Measurements from ENCODE around the gene ACSF2.

Gene ACSF2

DNA sequence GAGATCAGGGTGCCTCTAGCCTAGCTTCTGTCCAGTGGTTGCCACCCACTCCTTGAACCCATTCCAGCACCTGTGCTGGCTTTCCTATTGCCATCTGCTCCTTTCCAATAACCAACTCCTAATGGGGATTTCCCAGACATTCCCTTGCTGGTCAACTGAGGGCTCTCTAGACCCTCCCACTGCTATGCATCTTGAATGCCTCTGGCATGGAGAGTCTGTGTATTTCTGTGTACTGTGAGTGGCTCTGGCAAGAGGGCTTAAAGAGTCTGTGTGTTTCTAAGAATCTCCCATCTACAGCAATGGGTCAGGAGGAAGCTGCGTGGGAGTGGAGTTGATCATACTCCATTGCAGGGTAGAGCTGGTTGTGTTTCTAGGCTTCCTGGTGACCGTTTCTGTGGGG is 95.5 kb downstream of the ACSF2 start:
- Histone ChIP-seq H3K79me2 (ENCODE audit: insufficient read depth, low read length) (no peaks in the 10 kb centered on the region), H3K27me3 (ENCODE audit: insufficient read depth, low read length, poor library complexity) (peaks cover 5% of the 10 kb centered on the region), H2AFZ (ENCODE audit: low read depth, low read length) (no peak overlapping the region), H3K4me2 (ENCODE audit: insufficient read depth, low read length) (no peak overlapping the region), H3K27ac (ENCODE audit: low read length) (no peak overlapping the region), H3K9ac (ENCODE audit: low read depth, low read length) (no peak overlapping the region), H3K36me3 (ENCODE audit: insufficient read depth, low read length) (no peaks in the 10 kb centered on the region), H3K9me3 (ENCODE audit: insufficient read depth, low read length, severe bottlenecking) (no peaks in the 10 kb centered on the region), H4K20me1 (ENCODE audit: insufficient read depth, low read length) (no peaks in the 10 kb centered on the region), H3K4me1 (ENCODE audit: insufficient read depth, low read length) (no peaks in the 10 kb centered on the region), H3K4me3 (ENCODE audit: low read depth in 1 of 2, low read length in 2 of 2) (no peak overlapping the region)
- ATAC-seq (ENCODE audit: insufficient read depth, low read depth) (no peak), DNase-seq (no peak)
- no peak for TF ChIP-seq EZH2 (IDR thresholded peaks at IDR 0.05; ENCODE audit: borderline replicate concordance, low read depth, low read length, severe bottlenecking)
- TF ChIP-seq, protein P1, sequence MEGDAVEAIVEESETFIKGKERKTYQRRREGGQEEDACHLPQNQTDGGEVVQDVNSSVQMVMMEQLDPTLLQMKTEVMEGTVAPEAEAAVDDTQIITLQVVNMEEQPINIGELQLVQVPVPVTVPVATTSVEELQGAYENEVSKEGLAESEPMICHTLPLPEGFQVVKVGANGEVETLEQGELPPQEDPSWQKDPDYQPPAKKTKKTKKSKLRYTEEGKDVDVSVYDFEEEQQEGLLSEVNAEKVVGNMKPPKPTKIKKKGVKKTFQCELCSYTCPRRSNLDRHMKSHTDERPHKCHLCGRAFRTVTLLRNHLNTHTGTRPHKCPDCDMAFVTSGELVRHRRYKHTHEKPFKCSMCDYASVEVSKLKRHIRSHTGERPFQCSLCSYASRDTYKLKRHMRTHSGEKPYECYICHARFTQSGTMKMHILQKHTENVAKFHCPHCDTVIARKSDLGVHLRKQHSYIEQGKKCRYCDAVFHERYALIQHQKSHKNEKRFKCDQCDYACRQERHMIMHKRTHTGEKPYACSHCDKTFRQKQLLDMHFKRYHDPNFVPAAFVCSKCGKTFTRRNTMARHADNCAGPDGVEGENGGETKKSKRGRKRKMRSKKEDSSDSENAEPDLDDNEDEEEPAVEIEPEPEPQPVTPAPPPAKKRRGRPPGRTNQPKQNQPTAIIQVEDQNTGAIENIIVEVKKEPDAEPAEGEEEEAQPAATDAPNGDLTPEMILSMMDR (IDR thresholded peaks at IDR 0.05; ENCODE audit: borderline replicate concordance, extremely low read depth, low read length, poor library complexity, severe bottlenecking): no peak

DNA sequence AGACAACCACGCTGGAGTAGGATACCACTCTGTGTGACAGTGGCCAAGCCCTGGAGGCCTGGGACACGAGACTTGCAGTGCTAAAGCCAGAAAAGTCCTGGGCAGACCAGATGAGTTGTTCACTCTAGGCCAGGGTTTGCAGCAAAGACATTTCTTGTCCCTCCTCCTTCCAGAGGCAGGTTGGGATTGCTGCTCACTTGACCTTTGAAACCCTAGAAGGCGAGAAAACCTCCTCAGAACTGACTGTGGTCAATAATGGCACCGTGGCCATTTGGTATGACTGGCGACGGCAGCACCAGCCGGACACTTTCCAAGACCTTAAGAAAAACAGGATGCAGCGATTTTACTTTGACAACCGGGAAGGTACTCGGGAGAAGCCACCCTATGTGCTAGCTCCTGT is 96.7 kb downstream of the ACSF2 start:
- no peaks in the 10 kb centered on the region for H3K4me1 ChIP-seq (ENCODE audit: insufficient read depth, low read length)
- TF ChIP-seq, protein P1 (IDR thresholded peaks at IDR 0.05; ENCODE audit: borderline replicate concordance, extremely low read depth, low read length, poor library complexity, severe bottlenecking): no peak
- TF ChIP-seq EZH2 (IDR thresholded peaks at IDR 0.05; ENCODE audit: borderline replicate concordance, low read depth, low read length, severe bottlenecking): no peak
- DNase-seq (no peak), ATAC-seq (ENCODE audit: insufficient read depth, low read depth) (no peak)
- no peaks in the 10 kb centered on the region for H3K9me3 ChIP-seq (ENCODE audit: insufficient read depth, low read length, severe bottlenecking)
- no peaks in the 10 kb centered on the region for H3K79me2 ChIP-seq (ENCODE audit: insufficient read depth, low read length)
- no peak overlapping the region for H3K27ac ChIP-seq (ENCODE audit: low read length)
- no peak overlapping the region for H3K9ac ChIP-seq (ENCODE audit: low read depth, low read length)
- no peaks in the 10 kb centered on the region for H4K20me1 ChIP-seq (ENCODE audit: insufficient read depth, low read length)
- H3K36me3 ChIP-seq (ENCODE audit: insufficient read depth, low read length): no peaks in the 10 kb centered on the region
- H3K27me3 ChIP-seq (ENCODE audit: insufficient read depth, low read length, poor library complexity): no peaks in the 10 kb centered on the region
- H3K4me3 ChIP-seq (ENCODE audit: low read depth in 1 of 2, low read length in 2 of 2): no peak overlapping the region
- no peak overlapping the region for H2AFZ ChIP-seq (ENCODE audit: low read depth, low read length)
- no peak overlapping the region for H3K4me2 ChIP-seq (ENCODE audit: insufficient read depth, low read length)

DNA sequence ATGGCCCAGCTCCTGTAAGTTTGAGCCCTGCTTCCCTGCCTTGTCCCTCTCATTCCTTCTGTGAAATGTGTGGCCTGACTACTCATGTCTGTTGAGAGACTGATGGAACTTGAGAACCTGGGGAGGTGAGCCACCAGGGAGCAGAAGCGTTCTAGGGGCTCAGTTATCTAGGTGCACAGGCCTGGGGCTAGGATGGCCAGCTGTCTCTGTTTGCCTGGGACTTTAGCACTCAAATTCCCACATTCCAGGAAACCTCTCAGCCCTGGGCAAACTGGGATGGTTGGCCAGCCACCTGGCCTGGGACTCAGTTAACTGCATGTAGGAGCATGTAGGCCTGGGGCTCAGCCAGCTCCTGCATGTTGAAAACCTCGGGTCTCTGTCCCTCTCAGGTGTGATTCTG is 97.2 kb downstream of the ACSF2 start:
- H3K4me2 ChIP-seq (ENCODE audit: insufficient read depth, low read length): no peak overlapping the region
- TF ChIP-seq, protein P1 (IDR thresholded peaks at IDR 0.05; ENCODE audit: borderline replicate concordance, extremely low read depth, low read length, poor library complexity, severe bottlenecking): no peak
- TF ChIP-seq EZH2 (IDR thresholded peaks at IDR 0.05; ENCODE audit: borderline replicate concordance, low read depth, low read length, severe bottlenecking): no peak
- no peak for DNase-seq
- ATAC-seq (ENCODE audit: insufficient read depth, low read depth): no peak
- no peaks in the 10 kb centered on the region for H3K36me3 ChIP-seq (ENCODE audit: insufficient read depth, low read length)
- no peak overlapping the region for H3K9ac ChIP-seq (ENCODE audit: low read depth, low read length)
- H3K4me1 ChIP-seq (ENCODE audit: insufficient read depth, low read length): no peaks in the 10 kb centered on the region
- H3K27me3 ChIP-seq (ENCODE audit: insufficient read depth, low read length, poor library complexity): no peaks in the 10 kb centered on the region
- no peaks in the 10 kb centered on the region for H3K9me3 ChIP-seq (ENCODE audit: insufficient read depth, low read length, severe bottlenecking)
- no peaks in the 10 kb centered on the region for H3K79me2 ChIP-seq (ENCODE audit: insufficient read depth, low read length)
- H2AFZ ChIP-seq (ENCODE audit: low read depth, low read length): no peak overlapping the region
- no peak overlapping the region for H3K27ac ChIP-seq (ENCODE audit: low read length)
- H4K20me1 ChIP-seq (ENCODE audit: insufficient read depth, low read length): no peaks in the 10 kb centered on the region
- no peak overlapping the region for H3K4me3 ChIP-seq (ENCODE audit: low read depth in 1 of 2, low read length in 2 of 2)
